GM18519 (cell line): ENCODE data around the gene PRKCE.
"Not testable (repeated sequence)": the region's sequence is repeated elsewhere in the genome, so short reads cannot be mapped to it uniquely, and the experiment has no call there.

Experiments
- ATAC-seq: cut with Tn5 transposase; IDR thresholded peaks from one replicate; pipeline ENCODE4 v1.9.1; 2021; ENCODE audit warnings: mild to moderate bottlenecking, moderate library complexity; ENCODE audit not compliant: unreplicated experiment, low FRiP score

The PRKCE gene

DNA sequence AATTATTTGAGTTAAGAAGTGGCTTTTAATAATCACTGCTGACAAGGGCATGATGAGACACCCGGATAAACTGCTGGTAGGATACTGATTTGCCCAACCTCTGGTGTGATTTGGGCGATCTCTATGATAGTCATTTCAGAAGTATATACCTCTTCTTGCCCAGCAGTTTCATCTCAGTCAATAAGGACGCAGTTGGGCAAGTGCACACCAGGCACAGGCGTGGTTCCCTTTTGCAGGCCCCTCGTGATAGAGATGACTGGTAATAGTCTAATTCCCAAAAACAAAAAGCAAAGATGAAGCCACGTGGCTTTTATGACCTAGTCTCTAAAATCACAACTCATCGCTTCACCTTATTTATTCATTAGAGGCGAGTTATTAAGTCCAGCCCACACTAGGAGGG, 246.4 kb downstream of the PRKCE start:
- no peak for ATAC-seq

DNA sequence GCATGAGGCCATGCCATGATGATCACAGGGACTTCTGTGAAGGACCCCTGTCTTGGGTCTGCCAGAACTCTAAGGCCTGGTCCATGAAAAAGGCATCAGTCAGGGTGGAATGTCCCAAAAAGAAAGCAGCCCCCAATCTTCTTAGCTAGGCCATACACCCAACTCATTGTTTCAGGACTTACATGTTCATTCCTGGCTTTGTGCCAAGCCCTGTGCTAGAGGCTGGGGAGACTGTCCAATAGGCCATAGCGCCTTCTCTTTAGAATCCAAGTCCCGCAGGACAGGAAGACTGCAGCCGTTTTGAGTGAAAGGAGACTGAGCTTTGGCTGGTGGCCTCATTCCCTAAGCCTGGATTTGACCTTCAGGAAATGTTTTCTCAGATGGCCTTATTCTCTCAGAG, 247.3 kb downstream of the PRKCE start:
- no peak for ATAC-seq

DNA sequence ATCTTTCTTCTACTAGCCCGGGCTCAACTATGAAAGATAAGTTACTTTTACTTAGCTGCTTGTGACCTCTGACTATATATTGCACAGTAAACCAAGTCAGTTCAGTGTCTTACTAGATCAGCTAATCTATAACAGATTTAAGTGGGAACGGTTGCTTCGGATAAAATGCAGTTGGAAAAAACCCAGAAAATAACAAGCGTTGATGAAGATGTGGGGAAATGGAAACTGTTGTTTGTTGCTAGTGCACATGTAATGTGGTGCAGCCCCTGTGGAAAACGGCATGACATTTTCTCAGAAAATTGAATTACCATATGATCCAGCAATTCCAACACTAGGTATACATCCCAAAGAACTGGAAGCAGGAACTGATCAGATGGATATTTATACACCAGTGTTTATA, 248.5 kb downstream of the PRKCE start:
- no peak for ATAC-seq

DNA sequence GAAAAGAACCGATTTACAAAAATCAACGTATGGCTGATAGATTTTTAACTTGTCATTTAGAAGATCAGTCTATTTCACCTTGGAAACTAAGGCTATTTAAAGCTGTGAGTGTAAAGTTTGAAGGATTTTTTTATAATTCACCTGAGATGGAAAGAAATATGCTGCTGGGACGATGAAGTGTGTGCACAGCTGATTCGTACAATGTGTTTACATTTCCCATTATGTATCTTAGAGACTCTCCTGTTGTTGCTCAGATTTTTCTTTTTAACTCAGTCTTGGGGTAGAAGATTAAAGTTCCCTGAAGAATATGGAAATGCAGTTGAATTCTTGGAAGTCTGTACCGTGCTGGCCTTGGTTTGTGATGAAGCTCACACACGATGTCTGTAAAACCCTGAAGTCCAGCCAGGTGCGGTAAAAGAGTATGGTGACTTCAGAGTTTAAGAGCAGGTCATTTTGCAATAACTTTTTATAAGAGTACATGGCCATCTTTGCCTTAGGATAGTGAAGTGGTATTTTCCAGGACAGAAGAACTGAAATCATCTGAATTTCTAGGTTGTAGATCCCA, 250.1 kb downstream of the PRKCE start:
- ATAC-seq: no peak

DNA sequence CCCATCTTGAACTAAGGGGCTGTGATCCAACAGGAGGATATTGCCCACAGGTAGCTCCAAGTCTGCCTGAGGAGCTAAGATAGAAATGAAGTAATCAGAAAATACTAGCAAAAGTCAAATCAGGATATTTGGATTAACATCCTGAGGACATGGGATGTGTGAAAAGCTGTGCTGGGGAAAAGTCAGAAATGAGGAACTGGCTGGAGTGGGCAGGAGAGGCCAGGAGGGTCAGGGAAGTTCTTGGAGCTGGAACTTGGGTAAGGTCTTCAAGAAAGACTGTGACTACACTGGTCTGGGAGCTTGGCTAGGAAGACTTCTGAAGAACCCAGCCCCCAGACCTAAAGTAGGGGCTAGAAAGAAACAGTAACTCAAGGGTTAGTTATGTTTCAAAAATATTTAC, 250.9 kb downstream of the PRKCE start:
- no peak for ATAC-seq

DNA sequence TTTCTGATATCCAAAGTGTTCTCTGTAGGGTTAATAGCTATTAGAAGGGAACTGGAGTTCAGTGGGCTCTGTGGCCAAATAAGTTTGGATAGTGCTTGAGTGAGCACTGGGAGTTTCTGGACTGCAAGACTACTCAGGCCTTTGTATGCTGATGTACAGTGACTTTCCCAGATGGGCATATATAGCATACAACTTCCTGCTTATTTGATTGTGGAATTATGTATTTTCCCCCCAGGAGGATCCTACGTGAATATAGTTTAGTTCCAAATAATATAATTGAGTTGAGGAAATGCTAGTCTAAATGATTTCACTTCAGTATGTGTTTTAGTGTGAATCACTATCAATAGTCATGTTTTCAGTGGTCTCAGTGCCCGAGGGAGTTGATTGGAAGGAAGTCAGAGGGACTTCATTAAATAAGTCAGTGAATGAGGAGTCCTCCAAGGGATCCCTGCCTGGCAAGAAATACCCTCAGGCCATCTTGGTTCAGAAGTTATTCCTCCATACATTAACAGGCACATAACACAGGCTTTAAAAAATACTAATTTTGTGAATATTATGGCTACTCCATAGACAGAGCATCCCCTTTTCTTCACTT, 251.4 kb downstream of the PRKCE start:
- no peak for ATAC-seq

DNA sequence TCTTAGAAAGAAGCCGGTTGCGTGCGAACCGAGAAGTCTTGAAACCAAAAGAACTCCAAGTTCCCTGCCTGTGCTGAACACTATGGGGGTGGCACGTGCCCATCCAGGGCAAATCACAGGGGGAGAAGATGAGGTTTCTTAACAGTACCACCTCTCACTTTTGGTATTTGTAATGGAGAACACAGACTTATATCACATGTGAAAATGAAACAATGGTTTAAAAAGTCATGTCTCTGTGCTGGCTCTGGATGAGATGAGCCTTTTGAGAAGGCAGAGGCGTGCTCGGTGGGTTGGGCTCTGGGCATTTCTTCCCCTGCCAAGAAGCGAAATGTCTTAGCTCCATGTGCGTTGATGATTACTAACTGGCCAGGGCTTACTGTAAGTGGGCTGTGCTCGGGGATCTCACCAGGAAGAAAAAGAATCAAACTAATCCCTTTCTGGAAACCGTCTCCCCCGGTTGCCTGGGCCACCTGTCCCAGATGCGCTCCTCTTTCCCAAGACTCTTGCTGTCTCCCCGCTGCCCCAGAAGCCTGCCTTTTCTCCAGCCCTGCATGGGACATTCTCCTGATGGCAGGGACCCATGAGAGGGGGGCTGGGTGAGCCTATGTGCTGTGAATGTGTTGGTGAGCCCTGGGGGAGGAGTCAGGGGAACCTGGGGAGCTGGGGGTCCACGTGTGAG, 252.9 kb downstream of the PRKCE start:
- ATAC-seq: no peak

DNA sequence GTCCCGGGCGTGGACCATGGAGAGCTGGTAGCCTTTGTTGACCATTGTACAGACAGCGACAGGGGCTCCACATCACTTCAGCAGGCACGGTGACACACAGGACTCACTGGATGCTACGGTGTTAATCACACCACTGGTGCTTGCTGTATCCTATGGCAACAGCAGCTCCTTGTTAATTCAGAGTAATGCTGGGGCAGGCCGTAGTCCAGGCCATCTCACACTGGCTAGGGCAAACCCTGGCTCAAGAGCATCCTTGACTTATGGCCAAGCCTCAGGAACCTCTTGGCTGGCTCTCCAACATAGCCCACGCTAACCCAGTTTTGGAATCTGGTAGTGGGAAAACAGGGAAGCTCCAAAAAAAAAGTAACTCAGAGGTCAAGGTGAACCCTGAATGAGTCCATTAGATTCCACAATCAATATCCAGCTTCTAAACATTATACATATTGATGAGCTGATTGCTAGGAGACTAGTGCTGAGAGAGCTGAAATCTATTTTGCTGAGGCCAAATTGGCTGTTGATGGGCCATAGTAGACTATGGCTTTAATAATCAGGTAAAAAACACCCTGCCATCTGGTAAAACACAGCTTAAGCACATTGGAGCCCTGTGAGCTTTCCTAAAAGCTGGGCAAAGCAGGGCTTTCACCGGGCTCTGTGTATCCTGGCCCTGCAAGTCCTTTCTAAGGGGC, 253.6 kb downstream of the PRKCE start:
- ATAC-seq: no peak

DNA sequence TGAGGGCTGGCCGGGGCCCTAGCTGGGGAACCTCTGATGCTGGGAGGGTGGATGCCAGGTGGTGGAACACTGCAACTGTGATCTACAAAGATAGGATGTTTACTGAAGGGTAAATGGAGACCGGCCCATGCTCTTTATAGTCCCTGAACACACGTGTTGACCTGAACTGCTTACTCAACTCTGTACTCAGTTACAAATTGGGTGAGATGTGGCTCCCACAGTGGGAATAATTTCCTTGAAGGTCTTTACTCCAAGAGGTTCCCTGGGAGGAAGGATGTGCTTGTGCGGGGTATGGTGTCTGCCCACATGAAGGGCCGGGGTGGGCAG, 254.1 kb downstream of the PRKCE start:
- ATAC-seq: no peak

DNA sequence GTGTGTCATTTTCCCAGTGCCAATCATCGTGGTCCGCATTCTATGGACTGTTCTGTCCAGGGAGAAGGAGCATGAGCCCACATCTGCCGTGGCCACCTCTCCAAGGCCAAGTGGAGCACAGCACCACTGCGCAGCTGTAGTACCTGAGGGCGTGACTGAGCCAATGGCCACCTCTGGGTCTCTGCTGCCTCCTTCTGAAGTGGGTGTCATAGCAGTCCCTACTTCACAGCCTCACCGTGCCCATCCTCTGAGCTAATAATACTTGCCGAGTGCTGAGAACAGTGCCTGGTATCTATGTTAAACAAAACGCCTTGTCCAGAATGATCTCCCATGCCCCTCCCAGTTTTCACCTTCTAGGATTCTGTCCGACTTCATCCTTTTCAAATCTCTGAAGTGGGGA, 256.1 kb downstream of the PRKCE start:
- ATAC-seq: no peak

DNA sequence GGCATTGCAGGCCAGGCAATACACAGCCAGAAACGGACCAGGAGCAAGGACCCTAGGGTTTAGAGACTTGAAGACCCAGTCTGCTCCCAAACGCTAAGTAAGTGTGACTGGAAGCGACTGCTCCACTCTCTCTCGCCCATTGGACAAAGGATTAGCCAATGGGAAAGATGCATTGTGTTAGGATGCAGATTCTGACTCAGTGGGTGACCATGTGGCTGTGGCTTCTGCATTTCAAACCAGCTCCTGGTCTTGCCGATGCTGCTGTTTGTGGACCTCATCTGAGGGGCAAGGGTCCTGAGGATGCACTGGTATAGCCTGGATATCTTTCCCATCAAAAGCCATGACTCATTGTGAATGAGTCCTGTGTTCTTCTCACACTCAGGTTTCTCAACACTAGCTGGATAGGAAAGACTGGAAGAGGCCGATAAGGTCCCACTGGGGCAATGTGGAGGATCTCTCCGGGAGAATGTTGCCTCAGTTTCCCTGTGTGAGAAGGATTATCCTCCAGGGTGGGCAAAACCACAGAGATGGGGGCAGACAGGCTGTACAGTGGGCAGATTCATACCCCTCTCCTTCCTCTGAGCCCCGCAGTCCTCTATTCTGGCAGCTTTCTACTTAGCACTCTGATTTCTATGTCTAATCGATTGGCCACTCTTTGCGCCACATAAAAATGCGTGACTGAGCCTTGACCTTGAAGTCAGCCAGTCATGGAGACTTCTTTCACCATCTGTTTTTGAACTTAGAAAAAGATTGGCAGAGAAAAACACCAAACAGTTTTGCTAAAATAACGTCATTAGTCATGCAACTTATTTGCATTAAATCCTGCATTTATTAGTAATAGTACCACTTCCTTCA, 257.1 kb downstream of the PRKCE start:
- ATAC-seq: no peak

DNA sequence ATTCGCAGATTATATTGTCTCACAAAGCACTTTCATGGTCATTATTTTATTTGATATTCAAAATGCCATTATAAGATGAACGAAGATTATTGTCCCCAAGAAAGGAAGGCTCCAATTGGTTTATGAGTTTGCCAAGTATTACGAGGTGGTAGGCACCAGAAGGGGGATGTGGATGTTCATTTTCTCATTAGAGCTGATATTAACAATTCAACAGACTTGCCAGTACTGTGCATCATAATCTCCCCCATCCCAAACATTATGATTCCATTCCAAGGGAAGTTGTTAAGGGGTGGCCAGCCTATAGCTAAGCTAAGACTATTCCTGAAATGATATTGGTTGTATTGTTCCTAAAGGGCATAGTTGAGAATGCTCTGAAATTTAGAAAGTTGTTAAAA, 257.7 kb downstream of the PRKCE start:
- no peak for ATAC-seq

DNA sequence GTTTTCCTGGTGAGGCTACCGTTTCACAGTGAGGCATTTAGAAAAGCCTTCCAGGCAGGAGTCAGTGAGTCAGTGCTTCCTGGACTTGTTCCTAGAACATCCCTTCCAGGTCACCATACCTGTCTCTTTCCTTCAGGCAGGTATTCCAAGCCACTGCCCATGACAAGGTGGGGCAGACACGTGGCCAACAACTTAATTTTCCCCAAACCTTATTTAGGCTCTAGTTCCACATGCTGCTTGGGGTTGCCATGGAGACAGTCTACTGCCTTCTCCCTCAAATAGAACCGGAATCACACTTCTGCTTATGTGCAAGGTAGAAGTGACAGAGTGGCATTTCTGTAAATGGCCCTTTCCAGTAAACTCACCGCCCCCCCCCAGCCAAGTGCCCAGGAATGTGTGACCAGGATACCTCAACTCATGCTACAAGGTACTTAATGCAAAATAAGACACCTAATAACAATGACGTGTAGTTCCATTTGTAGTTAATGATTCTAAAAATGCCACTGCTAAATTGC, 258.3 kb downstream of the PRKCE start:
- peak; percentile 77 for ATAC-seq

DNA sequence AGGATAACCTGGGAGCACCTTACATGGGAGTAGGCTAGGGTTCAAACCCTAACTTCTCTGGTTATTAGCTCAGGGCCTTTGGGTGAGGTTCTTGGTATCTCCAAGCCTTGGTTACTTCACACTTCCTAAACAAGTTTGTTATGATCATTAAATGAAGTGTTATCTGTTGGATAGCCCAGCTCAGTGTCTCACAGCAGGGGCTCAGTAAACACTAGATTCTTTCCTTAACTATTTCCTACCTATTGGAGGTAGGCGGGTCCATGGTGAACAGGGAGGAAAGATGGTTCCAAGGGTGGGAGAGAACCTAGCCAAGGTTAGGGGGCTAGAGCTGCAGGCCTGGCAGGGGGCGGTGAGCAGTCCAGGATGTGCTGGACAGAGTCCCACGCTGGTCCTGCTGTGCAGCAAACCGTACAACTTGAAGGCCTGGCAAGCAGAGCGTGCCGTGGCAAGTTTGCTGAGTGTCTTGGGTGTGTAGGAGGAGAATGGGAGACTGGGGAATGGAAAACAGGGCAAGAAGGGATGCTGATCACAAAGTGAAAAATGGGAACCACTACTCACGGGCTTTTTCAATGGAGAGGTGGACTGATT, 259.1 kb downstream of the PRKCE start:
- ATAC-seq: no peak

DNA sequence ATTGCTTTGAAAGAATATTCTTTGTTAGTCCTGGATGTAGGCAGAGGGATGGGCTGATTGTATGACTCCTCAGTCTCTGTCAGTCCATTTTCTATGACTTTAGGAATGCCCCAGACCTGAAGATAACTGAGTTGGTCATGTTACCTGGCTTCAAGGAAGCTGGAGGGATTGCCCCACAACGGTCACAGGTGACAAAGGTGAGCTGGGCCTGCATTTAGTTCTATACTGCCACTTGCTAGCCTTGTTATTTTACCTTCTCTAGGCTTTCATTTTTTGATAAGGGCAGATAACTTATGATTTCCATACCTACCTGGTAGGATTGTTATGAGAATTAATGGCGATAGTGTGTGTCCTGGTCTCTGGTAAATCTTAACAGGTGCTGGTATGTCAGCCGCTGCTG, 260.1 kb downstream of the PRKCE start:
- ATAC-seq: no peak

DNA sequence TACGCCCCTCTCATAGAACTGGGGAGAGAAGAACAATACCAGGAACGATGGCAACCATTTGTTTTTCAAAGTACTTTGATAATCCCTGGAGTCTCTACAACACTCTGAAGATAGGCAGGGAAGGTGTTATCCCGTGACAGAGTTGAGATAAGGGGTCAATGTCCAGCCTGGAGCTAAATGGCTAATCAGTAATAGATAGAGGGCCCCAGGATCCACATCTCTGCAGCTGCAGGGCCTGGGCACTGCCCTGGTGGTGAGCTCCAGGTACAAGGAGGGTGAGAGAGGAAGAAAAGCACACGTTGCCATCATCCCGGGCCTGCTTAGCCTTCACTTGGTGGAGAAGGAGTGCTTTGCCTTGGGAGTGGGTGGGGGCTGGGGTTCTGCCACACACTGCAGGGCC, 260.6 kb downstream of the PRKCE start:
- ATAC-seq: no peak

DNA sequence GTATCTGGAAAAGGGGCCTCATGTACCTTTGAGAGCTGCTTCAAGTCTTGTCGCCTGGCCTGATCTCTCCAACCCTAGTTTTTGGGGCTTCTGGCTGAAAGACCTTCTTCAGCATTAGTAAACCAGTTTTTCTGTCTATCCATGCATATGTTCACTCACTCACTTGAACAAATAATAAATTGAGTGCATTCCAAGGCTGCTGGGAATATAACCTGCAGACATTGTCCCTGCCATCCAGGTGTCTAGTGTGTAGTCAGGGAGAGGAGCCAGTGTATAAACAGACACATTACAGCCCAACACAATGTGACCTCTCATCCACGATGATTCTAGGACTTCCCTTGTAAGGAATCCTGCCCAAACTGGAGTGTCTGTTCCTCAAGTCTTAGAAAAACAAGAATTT, 262.1 kb downstream of the PRKCE start:
- no peak for ATAC-seq

DNA sequence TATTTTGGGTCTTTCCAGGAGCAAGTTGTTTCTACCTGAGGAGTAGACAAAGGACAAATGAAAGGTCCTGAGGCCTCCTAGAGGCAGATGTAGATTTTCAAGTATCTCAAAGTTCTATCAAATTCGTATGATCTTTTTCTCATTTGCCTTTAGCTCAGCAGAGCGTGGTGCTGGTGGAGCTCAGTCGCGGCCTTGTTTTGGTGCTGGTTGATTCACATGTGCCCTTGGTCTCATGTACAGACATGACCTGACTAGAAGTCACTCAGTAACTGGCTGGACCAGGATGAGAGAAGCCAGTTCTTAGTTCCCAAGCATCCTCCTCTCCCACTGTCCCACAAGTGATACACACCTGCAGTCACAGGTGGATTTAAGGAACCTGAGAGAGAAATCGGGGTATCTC, 264.0 kb downstream of the PRKCE start:
- no peak for ATAC-seq

DNA sequence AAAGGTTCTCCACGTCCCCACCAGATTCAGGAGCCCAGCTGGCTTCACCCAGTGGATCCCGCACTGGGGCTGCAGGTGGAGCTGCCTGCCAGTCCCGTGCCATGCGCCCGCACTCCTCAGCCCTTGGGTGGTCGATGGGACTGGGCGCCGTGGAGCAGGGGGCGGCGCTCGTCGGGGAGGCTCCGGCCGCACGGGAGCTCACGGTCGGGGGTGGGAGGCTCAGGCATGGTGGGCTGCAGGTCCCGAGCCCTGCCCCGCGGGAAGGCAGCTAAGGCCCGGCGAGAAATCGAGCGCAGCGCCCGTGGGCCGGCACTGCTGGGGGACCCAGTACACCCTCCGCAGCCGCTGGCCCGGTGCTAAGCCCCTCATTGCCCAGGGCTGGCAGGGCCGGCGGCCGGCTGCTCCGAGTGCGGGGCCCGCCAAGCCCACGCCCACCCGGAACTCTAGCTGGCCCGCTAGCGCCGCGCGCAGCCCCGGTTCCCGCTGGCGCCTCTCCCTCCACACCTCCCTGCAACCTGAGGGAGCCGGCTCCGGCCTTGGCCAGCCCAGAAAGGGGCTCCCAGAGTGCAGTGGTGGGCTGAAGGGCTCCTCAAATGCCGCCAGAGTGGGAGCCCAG, 266.2 kb downstream of the PRKCE start:
- not testable (repeated sequence) for ATAC-seq
